Fibroblast of villous mesenchyme (primary cell): ENCODE results near the gene PLPP4. TPM values are rescaled to one million over a fixed set of nuclear protein-coding genes. Genes with fewer than 3 reads are reported as not detected.
A peak's percentile ranks its signal among the peaks of the same experiment; 100 is the strongest.

Experiments used
- DNase-seq: peaks from one replicate; pipeline ENCODE4 v3.0.0-alpha.2; 2010; ENCODE audit warnings: low read depth
- H3K4me3 ChIP-seq: 2 replicates; pipeline ENCODE4 v1.5.1; 2011; ENCODE audit warnings: low read depth, mild to moderate bottlenecking, low read length
- CTCF ChIP-seq: IDR thresholded peaks from 2 replicates; pipeline ENCODE4 v1.5.1; 2012; ENCODE audit warnings: low read depth, mild to moderate bottlenecking, low read length; ENCODE audit not compliant: insufficient read depth
- total RNA-seq: library from RNA; depleted of rRNA; stranded (reverse); fragments of >200 nt; gene quantifications from 2 replicates; pipeline ENCODE4 v1.2.3, GENCODE V29; 2012

PLPP4 gene
- total RNA-seq, 1 donor, result 0.86 TPM

- no peak for DNase-seq
- no peak for TF ChIP-seq CTCF
- no peak overlapping the region for H3K4me3 ChIP-seq
Observed at GRCh38 chr10:120480848-120481247, 23.8 kb downstream of the PLPP4 start.

- no peak for DNase-seq
- H3K4me3 ChIP-seq, result no peak overlapping the region
- TF ChIP-seq CTCF, result no peak
Observed at GRCh38 chr10:120483006-120483405, 26.0 kb downstream of the PLPP4 start.

GRCh38 chr10:120483651-120484301 is 26.7 kb downstream of the PLPP4 start:
- no peak overlapping the region for H3K4me3 ChIP-seq
- no peak for DNase-seq
- TF ChIP-seq CTCF, result no peak

GRCh38 chr10:120485946-120486345 is 28.9 kb downstream of the PLPP4 start:
- no peak for DNase-seq
- TF ChIP-seq CTCF, result no peak
- no peak overlapping the region for H3K4me3 ChIP-seq

- no peak overlapping the region for H3K4me3 ChIP-seq
- no peak for DNase-seq
- TF ChIP-seq CTCF, result no peak
Observed at GRCh38 chr10:120486671-120487205, 29.7 kb downstream of the PLPP4 start.

GRCh38 chr10:120490288-120490687 is 33.3 kb downstream of the PLPP4 start:
- no peak for TF ChIP-seq CTCF
- DNase-seq, result no peak
- H3K4me3 ChIP-seq, result no peak overlapping the region

GRCh38 chr10:120492346-120492745 is 35.3 kb downstream of the PLPP4 start:
- H3K4me3 ChIP-seq, result no peak overlapping the region
- peak; percentile 58 for DNase-seq
- no peak for TF ChIP-seq CTCF
